IPS-20b (cell line): ENCODE data around the gene CLDN16.

ENCODE experiments used
- H3K27ac ChIP-seq: one replicate; pipeline ENCODE4 v1.5.1; 2013; ENCODE audit warnings: low read length
- H3K27me3 ChIP-seq: 2 replicates; pipeline ENCODE4 v1.6.1; 2013; ENCODE audit warnings: mild to moderate bottlenecking, low read length, inconsistent platforms; ENCODE audit not compliant: insufficient read depth
- H3K36me3 ChIP-seq: 2 replicates; pipeline ENCODE4 v1.6.1; 2013; ENCODE audit warnings: low read depth, mild to moderate bottlenecking, inconsistent platforms, low read length, moderate library complexity; ENCODE audit not compliant: insufficient read depth
- H3K4me1 ChIP-seq: 2 replicates; pipeline ENCODE4 v1.6.1; 2013; ENCODE audit warnings: mild to moderate bottlenecking, control low read depth, inconsistent platforms, low read length, moderate library complexity; ENCODE audit not compliant: insufficient read depth
- H3K4me3 ChIP-seq: 2 replicates; pipeline ENCODE4 v1.5.1; 2013; ENCODE audit warnings: mild to moderate bottlenecking, low read length, inconsistent platforms
- H3K9ac ChIP-seq: 2 replicates; pipeline ENCODE4 v1.6.1; 2013; ENCODE audit warnings: low read depth, mild to moderate bottlenecking, inconsistent platforms, low read length, moderate library complexity
- H3K9me3 ChIP-seq: 2 replicates; pipeline ENCODE4 v1.6.1; 2013; ENCODE audit warnings: mild to moderate bottlenecking, low read depth, low read length, inconsistent platforms; ENCODE audit not compliant: insufficient read depth

The CLDN16 gene

DNA sequence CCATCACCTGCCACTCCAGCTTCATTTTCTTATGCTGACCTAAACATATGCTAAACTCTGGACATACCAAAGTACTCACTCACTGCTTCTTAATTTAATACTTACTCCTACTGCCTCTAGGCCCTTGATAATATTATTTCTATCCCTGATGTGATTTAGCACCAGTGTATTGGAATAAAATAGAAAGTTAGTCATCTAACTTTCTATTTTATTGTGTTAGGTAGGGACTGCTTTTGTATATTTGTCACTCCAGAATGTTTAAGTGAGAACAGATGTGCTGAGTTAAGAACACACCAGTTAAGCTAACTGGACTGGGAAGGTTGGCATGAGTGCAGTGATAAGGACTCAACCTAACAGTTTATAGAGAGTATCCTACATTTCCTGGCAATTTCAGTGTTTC, 6.5 kb upstream of the CLDN16 start:
- H3K27me3 ChIP-seq, result no peaks in the 10 kb centered on the region
- H3K27ac ChIP-seq, result no peak overlapping the region
- H3K4me1 ChIP-seq, result peaks cover 5% of the 10 kb centered on the region; the same call in 1 of the 2 replicates
- no peaks in the 10 kb centered on the region for H3K36me3 ChIP-seq
- H3K9me3 ChIP-seq, result no peaks in the 10 kb centered on the region
- H3K4me3 ChIP-seq, result no peak overlapping the region
- no peak overlapping the region for H3K9ac ChIP-seq

GRCh38 chr3:190382082-190382481, 5.9 kb upstream of the CLDN16 start:
- H3K36me3 ChIP-seq, result no peaks in the 10 kb centered on the region
- H3K4me1 ChIP-seq, result no peaks in the 10 kb centered on the region
- H3K27me3 ChIP-seq, result no peaks in the 10 kb centered on the region
- no peak overlapping the region for H3K27ac ChIP-seq
- no peaks in the 10 kb centered on the region for H3K9me3 ChIP-seq
- no peak overlapping the region for H3K9ac ChIP-seq
- H3K4me3 ChIP-seq, result no peak overlapping the region

DNA sequence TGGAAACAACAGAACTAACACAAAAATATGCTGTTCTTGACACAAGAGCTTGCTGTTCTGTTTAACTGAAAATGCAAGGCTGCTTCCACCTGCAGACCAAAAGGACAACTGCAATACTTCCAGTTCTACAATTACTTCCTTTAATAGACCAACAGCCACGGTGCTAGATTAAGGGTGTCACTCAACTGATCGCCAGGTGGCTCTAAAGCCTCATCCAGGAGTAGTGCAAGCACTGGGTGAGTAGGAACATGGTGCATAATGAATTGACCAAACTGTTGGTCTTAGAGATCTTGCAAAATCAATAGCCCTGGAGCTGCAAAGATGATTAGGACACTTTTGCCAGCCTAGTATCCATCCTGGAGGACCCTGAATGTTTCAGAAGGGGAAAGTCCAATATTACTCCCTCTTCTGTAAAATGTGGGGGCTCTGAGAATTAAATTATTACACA, 3.6 kb upstream of the CLDN16 start:
- Histone ChIP-seq H3K4me3 (no peak overlapping the region), H3K27me3 (no peaks in the 10 kb centered on the region), H3K36me3 (no peaks in the 10 kb centered on the region), H3K9ac (no peak overlapping the region), H3K9me3 (no peaks in the 10 kb centered on the region), H3K27ac (no peak overlapping the region), H3K4me1 (no peaks in the 10 kb centered on the region)

- H3K4me1 ChIP-seq, result no peaks in the 10 kb centered on the region
- H3K9ac ChIP-seq, result no peak overlapping the region
- H3K27me3 ChIP-seq, result no peaks in the 10 kb centered on the region
- H3K4me3 ChIP-seq, result no peak overlapping the region
- H3K36me3 ChIP-seq, result no peaks in the 10 kb centered on the region
- H3K27ac ChIP-seq, result no peak overlapping the region
- H3K9me3 ChIP-seq, result no peaks in the 10 kb centered on the region
Measured at GRCh38 chr3:190385731-190386688, 2.0 kb upstream of the CLDN16 start.

DNA sequence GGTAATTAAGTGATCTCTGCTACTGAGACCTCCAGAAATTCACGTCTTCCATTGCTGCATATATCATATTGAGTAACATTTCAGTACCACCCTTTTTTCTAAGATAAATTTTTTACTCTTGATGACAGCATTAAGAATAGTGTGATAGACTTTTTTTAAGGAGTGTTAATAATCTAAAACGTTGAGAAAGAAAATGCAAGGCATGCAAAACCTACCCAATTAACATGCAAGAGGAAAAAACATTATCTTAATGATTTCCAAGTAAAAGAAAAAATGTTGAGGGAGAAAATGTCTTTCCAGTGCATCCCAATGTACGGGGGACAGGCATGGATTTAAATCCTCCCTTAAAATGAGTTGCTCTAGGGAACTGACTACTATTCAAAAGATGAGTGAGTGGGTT, 740 bp downstream of the CLDN16 start:
- H3K9me3 ChIP-seq, result no peaks in the 10 kb centered on the region
- H3K9ac ChIP-seq, result no peak overlapping the region
- no peaks in the 10 kb centered on the region for H3K4me1 ChIP-seq
- no peaks in the 10 kb centered on the region for H3K36me3 ChIP-seq
- H3K27me3 ChIP-seq, result no peaks in the 10 kb centered on the region
- no peak overlapping the region for H3K4me3 ChIP-seq
- H3K27ac ChIP-seq, result no peak overlapping the region

GRCh38 chr3:190396001-190396400, 8.0 kb downstream of the CLDN16 start:
- Histone ChIP-seq H3K4me3 (no peak overlapping the region), H3K36me3 (no peaks in the 10 kb centered on the region), H3K4me1 (no peaks in the 10 kb centered on the region), H3K9me3 (no peaks in the 10 kb centered on the region), H3K27ac (no peak overlapping the region), H3K27me3 (no peaks in the 10 kb centered on the region), H3K9ac (no peak overlapping the region)

GRCh38 chr3:190397889-190398288, 9.9 kb downstream of the CLDN16 start:
- H3K27ac ChIP-seq, result no peak overlapping the region
- H3K9me3 ChIP-seq, result no peaks in the 10 kb centered on the region
- H3K4me1 ChIP-seq, result no peaks in the 10 kb centered on the region
- H3K4me3 ChIP-seq, result no peak overlapping the region
- no peaks in the 10 kb centered on the region for H3K36me3 ChIP-seq
- no peak overlapping the region for H3K9ac ChIP-seq
- no peaks in the 10 kb centered on the region for H3K27me3 ChIP-seq

DNA sequence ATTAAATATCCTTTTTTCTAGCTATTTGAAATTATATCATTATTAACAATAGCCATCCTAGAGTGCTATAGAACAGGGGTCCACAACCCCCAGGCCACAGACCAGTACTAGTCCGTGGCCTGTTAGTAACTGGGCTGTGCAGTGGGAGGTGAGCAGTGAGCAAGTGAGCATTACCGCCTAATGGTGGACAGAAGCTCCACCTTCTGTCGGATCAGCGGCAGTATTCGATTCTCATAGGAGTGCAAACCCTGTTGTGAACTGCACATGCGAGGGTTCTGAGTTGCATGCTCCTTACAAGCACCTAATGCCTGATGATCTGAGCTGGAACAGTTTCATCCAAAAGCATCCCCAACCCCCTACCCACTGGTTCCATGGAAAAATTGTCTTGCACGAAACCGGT, 11.7 kb downstream of the CLDN16 start:
- Histone ChIP-seq H3K27me3 (no peaks in the 10 kb centered on the region), H3K9ac (no peak overlapping the region), H3K27ac (no peak overlapping the region), H3K4me1 (no peaks in the 10 kb centered on the region), H3K9me3 (no peaks in the 10 kb centered on the region), H3K4me3 (no peak overlapping the region), H3K36me3 (no peaks in the 10 kb centered on the region)

- no peak overlapping the region for H3K27ac ChIP-seq
- no peaks in the 10 kb centered on the region for H3K27me3 ChIP-seq
- H3K9me3 ChIP-seq, result no peaks in the 10 kb centered on the region
- no peaks in the 10 kb centered on the region for H3K36me3 ChIP-seq
- no peak overlapping the region for H3K9ac ChIP-seq
- no peak overlapping the region for H3K4me3 ChIP-seq
- no peaks in the 10 kb centered on the region for H3K4me1 ChIP-seq
Measured at GRCh38 chr3:190401963-190402362, 14.0 kb downstream of the CLDN16 start.

DNA sequence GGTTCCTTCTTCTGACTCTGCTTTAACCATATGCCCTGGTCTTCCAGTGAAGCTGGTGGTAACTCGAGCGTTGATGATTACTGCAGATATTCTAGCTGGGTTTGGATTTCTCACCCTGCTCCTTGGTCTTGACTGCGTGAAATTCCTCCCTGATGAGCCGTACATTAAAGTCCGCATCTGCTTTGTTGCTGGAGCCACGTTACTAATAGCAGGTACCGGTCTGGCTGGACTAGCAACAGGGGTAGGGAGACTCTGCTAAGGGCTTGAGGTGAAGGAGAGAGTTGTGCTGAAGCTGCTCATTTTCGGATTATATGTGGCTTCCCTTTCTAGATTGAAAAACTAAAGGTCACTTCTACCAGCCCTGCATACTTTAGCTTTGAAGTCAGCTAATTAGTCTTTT, 16.8 kb downstream of the CLDN16 start:
- Histone ChIP-seq H3K36me3 (no peaks in the 10 kb centered on the region), H3K4me1 (no peaks in the 10 kb centered on the region), H3K27ac (no peak overlapping the region), H3K9ac (no peak overlapping the region), H3K9me3 (no peaks in the 10 kb centered on the region), H3K27me3 (no peaks in the 10 kb centered on the region), H3K4me3 (no peak overlapping the region)

GRCh38 chr3:190414297-190414696, 26.3 kb downstream of the CLDN16 start:
- Histone ChIP-seq H3K4me1 (no peaks in the 10 kb centered on the region), H3K4me3 (no peak overlapping the region), H3K36me3 (no peaks in the 10 kb centered on the region), H3K9ac (no peak overlapping the region), H3K27me3 (no peaks in the 10 kb centered on the region), H3K9me3 (no peaks in the 10 kb centered on the region; the same call in 1 of the 2 replicates), H3K27ac (no peak overlapping the region)

- H3K4me1 ChIP-seq, result no peaks in the 10 kb centered on the region
- no peaks in the 10 kb centered on the region for H3K27me3 ChIP-seq
- H3K9ac ChIP-seq, result no peak overlapping the region
- no peaks in the 10 kb centered on the region for H3K9me3 ChIP-seq
- H3K4me3 ChIP-seq, result no peak overlapping the region
- H3K27ac ChIP-seq, result no peak overlapping the region
- H3K36me3 ChIP-seq, result no peaks in the 10 kb centered on the region
Measured at GRCh38 chr3:190424108-190424477, 36.1 kb downstream of the CLDN16 start.
